Spleen (tissue), 7 donors: ENCODE results near the gene RILPL1.

ENCODE experiments used
- POLR2AphosphoS5 ChIP-seq, 3 donors: sonication (generic); formaldehyde crosslinking; IDR thresholded peaks; one replicate each; pipeline ENCODE4 v1.5.1; 2017; ENCODE audit warnings: antibody characterized with exemption in 3 of 3
- TF ChIP-seq, protein P1 (sequence below), 11 experiments: fragments of 200-600 bp in 7 of 11; fragments of 450-650 bp in 4 of 11; sonication (generic) in 4 of 11; IDR thresholded peaks in 8 of 11; conservative IDR thresholded peaks in 3 of 11; 1 replicate in 7 of 11; 2 replicates in 4 of 11; pipeline versions ENCODE4 v1.4.0 to v1.8.0; 2016 to 2021; ENCODE audit warnings: antibody characterized with exemption in 11 of 11, inconsistent platforms in 4 of 11, mild to moderate bottlenecking in 1 of 11
- donor health status: DM: no; HTN: no; CAD: no; lungs with moderate emphysema.
- donor health status: DM: no; HTN: no; CAD: no.
- donor health status: DM: no; HTN: no; CAD: no.

DNA sequence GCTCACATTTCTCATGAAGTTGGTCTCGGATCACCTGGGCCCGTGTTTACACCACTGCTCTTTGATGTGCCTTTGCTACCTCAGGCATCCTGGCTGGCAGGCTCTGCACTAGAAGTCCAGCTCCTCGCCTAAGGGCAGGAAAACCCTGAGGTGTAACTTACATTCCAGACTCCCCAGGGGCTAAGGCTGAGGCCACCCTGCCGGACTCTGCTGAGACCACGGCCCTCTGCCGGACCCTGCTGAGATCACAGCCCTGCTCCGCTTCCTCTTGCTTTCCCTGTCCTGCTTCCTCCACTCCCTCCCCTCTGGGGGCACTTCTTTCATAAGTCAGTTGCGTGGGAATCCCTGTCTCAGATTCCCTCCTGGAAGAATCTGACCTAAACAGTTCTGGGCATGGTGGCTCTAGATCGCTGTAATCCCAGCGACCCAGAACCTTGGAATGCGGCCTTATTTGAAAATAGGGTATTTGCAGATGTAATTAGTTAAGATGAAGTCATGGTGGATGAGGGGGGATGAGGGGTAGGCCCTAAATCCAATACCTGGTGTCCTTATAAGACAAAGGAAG, 17.2 kb downstream of the RILPL1 start:
- TF ChIP-seq, protein P1, sequence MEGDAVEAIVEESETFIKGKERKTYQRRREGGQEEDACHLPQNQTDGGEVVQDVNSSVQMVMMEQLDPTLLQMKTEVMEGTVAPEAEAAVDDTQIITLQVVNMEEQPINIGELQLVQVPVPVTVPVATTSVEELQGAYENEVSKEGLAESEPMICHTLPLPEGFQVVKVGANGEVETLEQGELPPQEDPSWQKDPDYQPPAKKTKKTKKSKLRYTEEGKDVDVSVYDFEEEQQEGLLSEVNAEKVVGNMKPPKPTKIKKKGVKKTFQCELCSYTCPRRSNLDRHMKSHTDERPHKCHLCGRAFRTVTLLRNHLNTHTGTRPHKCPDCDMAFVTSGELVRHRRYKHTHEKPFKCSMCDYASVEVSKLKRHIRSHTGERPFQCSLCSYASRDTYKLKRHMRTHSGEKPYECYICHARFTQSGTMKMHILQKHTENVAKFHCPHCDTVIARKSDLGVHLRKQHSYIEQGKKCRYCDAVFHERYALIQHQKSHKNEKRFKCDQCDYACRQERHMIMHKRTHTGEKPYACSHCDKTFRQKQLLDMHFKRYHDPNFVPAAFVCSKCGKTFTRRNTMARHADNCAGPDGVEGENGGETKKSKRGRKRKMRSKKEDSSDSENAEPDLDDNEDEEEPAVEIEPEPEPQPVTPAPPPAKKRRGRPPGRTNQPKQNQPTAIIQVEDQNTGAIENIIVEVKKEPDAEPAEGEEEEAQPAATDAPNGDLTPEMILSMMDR (IDR thresholded peaks at IDR 0.05 in 8 of 11, conservative IDR thresholded peaks at IDR 0.05 in 3 of 11): no peak
- TF ChIP-seq POLR2AphosphoS5 (IDR thresholded peaks at IDR 0.05): no peak
